DMS 273 treated with DMSO at 0.1 percent for 48 hours (cell line): ENCODE measurements around the gene SINHCAF.

ENCODE experiments used
- DNase-seq: peaks from one replicate; lab custom pipeline; 2025; lab: John Stamatoyannopoulos, UW

Gene SINHCAF

DNA sequence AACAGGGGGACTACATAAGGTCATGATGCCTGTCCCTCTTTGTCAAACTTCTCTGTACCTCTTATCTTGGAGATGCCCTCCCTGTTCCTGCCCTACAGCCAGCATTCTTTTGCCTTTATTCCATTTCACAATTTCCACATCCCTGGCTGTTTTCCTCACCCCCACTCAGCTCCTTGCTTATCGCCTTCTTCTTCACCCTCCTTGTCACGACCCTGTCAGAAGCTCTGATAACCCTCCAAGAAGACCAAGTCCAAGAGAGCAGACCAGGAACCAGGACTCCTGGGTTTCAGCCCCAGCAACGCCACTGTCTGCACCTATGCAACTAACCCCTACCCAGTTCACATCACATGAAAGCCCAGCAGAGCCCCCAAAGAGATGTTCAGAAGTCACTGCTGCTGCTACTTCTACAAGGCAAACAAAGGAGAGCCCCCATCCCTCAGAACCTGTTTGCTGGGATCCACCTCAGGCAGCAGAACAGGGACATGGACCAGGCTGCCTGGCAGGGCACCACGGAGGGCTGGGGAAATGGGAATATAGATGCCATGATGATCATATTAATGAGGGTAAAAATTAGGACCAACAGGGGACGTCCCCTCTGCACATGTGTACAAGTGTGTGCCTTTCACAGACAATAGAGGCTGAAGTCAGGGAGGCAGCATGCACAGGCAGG, 92.8 kb downstream of the SINHCAF start:
- DNase-seq, result no peak

DNA sequence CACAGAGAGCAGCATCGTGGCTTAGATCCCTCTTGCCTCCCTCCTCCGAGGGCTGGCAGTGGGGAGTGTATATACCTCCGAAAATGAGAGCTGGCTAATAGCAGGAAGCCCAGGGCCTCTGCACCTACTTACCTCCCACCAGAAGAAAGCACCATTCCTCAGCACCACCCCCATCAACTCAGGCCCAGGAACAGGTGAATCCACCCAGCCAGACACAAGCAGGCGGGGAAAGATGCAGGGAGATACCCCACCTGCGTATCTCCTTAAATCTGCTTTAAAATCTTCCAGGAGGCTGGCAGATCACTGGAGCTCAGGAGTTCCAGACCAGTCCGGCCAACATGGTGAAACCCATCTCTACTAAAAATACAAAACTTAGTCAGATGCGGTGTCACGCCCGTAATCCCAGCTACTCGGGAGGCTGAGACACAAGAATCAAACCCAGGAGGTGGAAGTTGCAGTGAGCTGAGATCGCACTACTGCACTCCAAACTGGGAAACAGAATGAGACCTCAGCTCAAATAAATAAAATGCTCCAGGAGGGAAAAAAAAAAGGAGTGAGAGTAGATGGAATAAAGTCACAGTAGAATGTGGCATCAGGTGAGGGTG, 93.5 kb downstream of the SINHCAF start:
- no peak for DNase-seq

DNA sequence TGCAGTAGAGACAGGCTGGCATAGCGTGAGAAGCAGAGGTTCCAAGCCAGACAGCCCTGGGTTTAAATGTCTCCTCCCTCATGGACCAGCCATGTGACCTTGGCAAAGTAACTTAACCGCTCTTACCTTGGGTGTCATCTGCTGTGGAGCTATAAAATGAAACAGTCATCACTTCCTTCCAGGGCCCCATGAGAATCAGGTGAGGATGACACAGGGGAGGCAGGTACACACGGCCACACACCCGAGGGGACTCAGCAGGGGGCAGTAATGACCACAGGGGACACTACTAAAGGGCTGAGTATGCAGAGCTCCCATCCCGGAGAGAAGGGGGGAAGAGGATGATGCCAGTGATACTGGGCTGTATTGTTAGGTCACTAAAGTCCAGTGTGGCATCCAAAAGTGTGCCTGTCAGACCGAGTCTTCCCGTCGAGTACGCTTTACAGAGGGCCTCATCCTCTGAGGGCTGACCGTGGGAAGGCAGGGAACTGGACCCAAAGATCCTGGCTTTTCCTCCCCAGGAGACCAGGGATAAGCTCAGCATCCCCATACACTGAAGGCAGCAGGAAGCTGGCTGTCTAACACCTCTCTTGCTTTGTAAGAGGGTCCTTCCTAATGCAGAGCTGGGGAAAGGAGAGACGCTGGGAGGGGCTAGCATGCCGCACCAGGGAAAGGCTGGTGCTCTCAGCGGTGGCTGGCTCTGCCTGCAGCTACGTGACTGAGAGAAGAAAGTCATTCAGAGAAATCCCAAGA, 94.2 kb downstream of the SINHCAF start:
- DNase-seq, result no peak
